IPS DF 4.7 (cell line): Measurements from ENCODE around the gene COL24A1.
"Not testable (repeated sequence)": the region's sequence is repeated elsewhere in the genome, so short reads cannot be mapped to it uniquely, and the experiment has no call there.

Source experiments
- DNase-seq: peaks from one replicate; pipeline ENCODE4 v3.0.0-alpha.2; 2013; ENCODE audit warnings: low spot score; ENCODE audit errors: extremely low read depth

The COL24A1 gene

GRCh38 chr1:86153836-86154235 lies 2.7 kb downstream of the COL24A1 start:
- DNase-seq, result no peak

- no peak for DNase-seq
These were observed 3.7 kb downstream of the COL24A1 start for GRCh38 chr1:86152887-86153286.

- no peak for DNase-seq
These were observed 5.1 kb downstream of the COL24A1 start for GRCh38 chr1:86151427-86151826.

GRCh38 chr1:86150553-86151055 lies 6.0 kb downstream of the COL24A1 start:
- DNase-seq, result no peak

- no peak for DNase-seq
These were observed 7.0 kb downstream of the COL24A1 start for GRCh38 chr1:86149591-86149990.

GRCh38 chr1:86147755-86148154 lies 8.8 kb downstream of the COL24A1 start:
- no peak for DNase-seq

GRCh38 chr1:86146566-86146965 lies 10.0 kb downstream of the COL24A1 start:
- DNase-seq, result no peak

- DNase-seq, result no peak
These were observed 16.2 kb downstream of the COL24A1 start for GRCh38 chr1:86140281-86140880.

- no peak for DNase-seq
These were observed 17.8 kb downstream of the COL24A1 start for GRCh38 chr1:86138746-86139145.

GRCh38 chr1:86137436-86137835 lies 19.1 kb downstream of the COL24A1 start:
- no peak for DNase-seq

- DNase-seq, result no peak
These were observed 37.3 kb downstream of the COL24A1 start for GRCh38 chr1:86119214-86119764.

GRCh38 chr1:86114816-86115400 lies 41.7 kb downstream of the COL24A1 start:
- DNase-seq, result no peak

GRCh38 chr1:86114236-86114635 lies 42.3 kb downstream of the COL24A1 start:
- no peak for DNase-seq

- not testable (repeated sequence) for DNase-seq
These were observed 45.0 kb downstream of the COL24A1 start for GRCh38 chr1:86111590-86111989.

- no peak for DNase-seq
These were observed 46.0 kb downstream of the COL24A1 start for GRCh38 chr1:86110451-86111129.

GRCh38 chr1:86105533-86105866 lies 51.1 kb downstream of the COL24A1 start:
- DNase-seq, result no peak

- DNase-seq, result no peak
These were observed 51.7 kb downstream of the COL24A1 start for GRCh38 chr1:86104606-86105532.

- no peak for DNase-seq
These were observed 55.0 kb downstream of the COL24A1 start for GRCh38 chr1:86101616-86102015.

GRCh38 chr1:86100401-86100800 lies 56.2 kb downstream of the COL24A1 start:
- no peak for DNase-seq

- no peak for DNase-seq
These were observed 66.8 kb downstream of the COL24A1 start for GRCh38 chr1:86089765-86090164.

GRCh38 chr1:86085741-86086409 lies 70.7 kb downstream of the COL24A1 start:
- DNase-seq, result no peak
